ENCODE data around the gene EIF2S1. TPM values are rescaled to one million over a fixed set of nuclear protein-coding genes. Genes with fewer than 3 reads are reported as not detected.

The EIF2S1 gene
- total and polyA plus RNA-seq, 2 of the 13 experiments (the other 11 are each of a cell fraction or from before 2014, with no cell fraction given) = 49.1 to 246 TPM

- no peak overlapping the region for H3K4me3 ChIP-seq (replicated peaks in 1 of 3; ENCODE audit: insufficient read depth in 1 of 3, low read depth in 2 of 3, low read length in 3 of 3)
- no TSS peak for BruUV-seq (replicated peaks)
- POLR2A ChIA-PET = no interaction called here
- no peak for FAIRE-seq
- peaks cover 10% of the 10 kb centered on the region; the same call in 1 of the 2 replicates for H3K4me1 ChIP-seq (ENCODE audit: insufficient read depth, low read length)
- no peak for DNase-seq (ENCODE audit: low spot score)
- CTCF ChIA-PET (ENCODE audit: low intra/inter-chr PET ratio, low total read pairs) = no interaction called here
- WGBS (ENCODE audit: low lambda C conversion rate) = 44% methylated on average over 11 of the region's 11 CpGs
- no peak overlapping the region for H3K9ac ChIP-seq (ENCODE audit: insufficient read depth, low read depth, low read length)
- no peak for TF ChIP-seq NFRKB (IDR thresholded peaks at IDR 0.05)
- TF ChIP-seq SNAPC5 (CRISPR knock-in tag; IDR thresholded peaks at IDR 0.05; ENCODE audit: borderline replicate concordance) = no peak
- TF ChIP-seq PCBP2 (optimal IDR thresholded peaks at IDR 0.05; ENCODE audit: low read depth, low read length, poor library complexity, severe bottlenecking) = no peak
- no peak for TF ChIP-seq AGO2 (optimal IDR thresholded peaks at IDR 0.05; ENCODE audit: low read depth, low read length)
- no peak for TF ChIP-seq ZNF790 (CRISPR knock-in tag; IDR thresholded peaks at IDR 0.05; ENCODE audit: borderline replicate concordance)
- TF ChIP-seq ZNF549 (CRISPR knock-in tag; IDR thresholded peaks at IDR 0.05) = no peak
- no peak for TF ChIP-seq PLRG1 (conservative IDR thresholded peaks at IDR 0.05)
- TF ChIP-seq BRCA1 (CRISPR knock-in tag; IDR thresholded peaks at IDR 0.05) = no peak
- TF ChIP-seq ZNF430 (CRISPR knock-in tag; IDR thresholded peaks at IDR 0.05) = no peak
- TF ChIP-seq ARID5B (CRISPR knock-in tag; IDR thresholded peaks at IDR 0.05) = no peak
- TF ChIP-seq MLLT10 (CRISPR knock-in tag; IDR thresholded peaks at IDR 0.05) = no peak
- no peak for TF ChIP-seq NCOA5 (CRISPR knock-in tag; IDR thresholded peaks at IDR 0.05)
- TF ChIP-seq SIN3A (IDR thresholded peaks at IDR 0.05; ENCODE audit: borderline replicate concordance, low read depth, low read length) = no peak
- TF ChIP-seq NR0B2 (CRISPR knock-in tag; IDR thresholded peaks at IDR 0.05) = no peak
- no peak overlapping the region for H2AFZ ChIP-seq (ENCODE audit: low read length)
- H3K27me3 ChIP-seq (ENCODE audit: control insufficient read depth in 1 of 2, insufficient read depth in 2 of 2, low read length in 2 of 2) = peaks cover 2 to 6% of the 10 kb centered on the region in 2 experiments; a peak in 3 of 5 replicates
- in situ Hi-C loops (cut with HindIII; ENCODE audit: extremely low pct_ligation_motif_present, low pct_unique_long_range_greater_than_20kb) (no loop called here), intact Hi-C loops (cut with micrococcal nuclease; ENCODE audit: unreplicated experiment) (no loop called here)
- no peaks in the 10 kb centered on the region for H3K36me3 ChIP-seq (replicated peaks in 1 of 2; ENCODE audit: control insufficient read depth in 1 of 2, insufficient read depth in 2 of 2, low read length in 2 of 2)
- no peaks in the 10 kb centered on the region for H3K79me2 ChIP-seq (ENCODE audit: insufficient read depth, low read length)
- no peaks in the 10 kb centered on the region for H3K9me3 ChIP-seq (ENCODE audit: low read length)
- H3K4me2 ChIP-seq (ENCODE audit: low read depth, low read length) = no peak overlapping the region
- no peaks in the 10 kb centered on the region for H4K20me1 ChIP-seq (ENCODE audit: insufficient read depth, low read length)
- ATAC-seq = peak; percentile 15; the same call in 2 of the 3 replicates
- no peak overlapping the region for H3K27ac ChIP-seq (ENCODE audit: extremely low read length, insufficient read depth, low read length)
Observed at GRCh38 chr14:67418401-67419191, 58.5 kb downstream of the EIF2S1 start.
